Caco-2 (cell line): ENCODE measurements around the gene PRRX1. TPM values are rescaled to one million over a fixed set of nuclear protein-coding genes. Genes with fewer than 3 reads are reported as not detected.

Experiments
- BruUV-seq: library from RNA; stranded (reverse); fragments of 400-500 nt; replicated peaks from 2 replicates; lab custom pipeline; 2021; lab: Mats Ljungman, UMichigan
- CTCF ChIA-PET: fragments of 300-600 bp; sonication (Branson Sonifier 250); formaldehyde crosslinking; loops from one replicate; lab custom pipeline; 2022; ENCODE audit warnings: antibody characterized with exemption; lab: Charles Lee
- POLR2A ChIA-PET: fragments of 300-600 bp; sonication (Branson Sonifier 250); formaldehyde crosslinking; loops from one replicate; lab custom pipeline; 2022; ENCODE audit warnings: antibody characterized with exemption; lab: Charles Lee
- DNase-seq, 2 experiments: peaks; one replicate each; pipeline versions ENCODE4 v3.0.0 to v3.0.0-alpha.2; 2020 to 2022
- H3K27me3 ChIP-seq: replicated peaks from 2 replicates; pipeline ENCODE4 v1.6.0; 2011; ENCODE audit warnings: low read length; ENCODE audit not compliant: control insufficient read depth, insufficient read depth
- H3K36me3 ChIP-seq: 2 replicates; pipeline ENCODE4 v1.5.1; 2011; ENCODE audit warnings: low read length; ENCODE audit not compliant: control insufficient read depth, insufficient read depth
- H3K4me1 ChIP-seq: fragments of 250-450 bp; sonication (Bioruptor Pico); 2 replicates; pipeline ENCODE4 v1.5.1; 2020; ENCODE audit warnings: mild to moderate bottlenecking
- H3K4me3 ChIP-seq: 2 replicates; pipeline ENCODE4 v1.5.1; 2011; ENCODE audit warnings: low read depth, mild to moderate bottlenecking, control low read depth, low read length
- H3K9me3 ChIP-seq: fragments of 250-450 bp; sonication (Bioruptor Pico); 2 replicates; pipeline ENCODE4 v1.5.1; 2020; ENCODE audit warnings: mild to moderate bottlenecking, moderate library complexity
- H3K27ac Mint-ChIP-seq: one replicate; pipeline ENCODE4 v1.8.0; 2022; ENCODE audit warnings: mixed read lengths; ENCODE audit not compliant: unreplicated experiment
- H3K27me3 Mint-ChIP-seq: one replicate; pipeline ENCODE4 v1.8.0; 2022; ENCODE audit warnings: mixed read lengths; ENCODE audit not compliant: insufficient read depth, unreplicated experiment
- H3K36me3 Mint-ChIP-seq: one replicate; pipeline ENCODE4 v1.8.0; 2022; ENCODE audit warnings: mild to moderate bottlenecking, mixed read lengths; ENCODE audit not compliant: insufficient read depth, unreplicated experiment
- H3K4me1 Mint-ChIP-seq: one replicate; pipeline ENCODE4 v1.8.0; 2022; ENCODE audit warnings: low read depth, mixed read lengths; ENCODE audit not compliant: unreplicated experiment
- H3K4me3 Mint-ChIP-seq: one replicate; pipeline ENCODE4 v1.8.0; 2022; ENCODE audit warnings: mild to moderate bottlenecking, moderate library complexity, mixed read lengths; ENCODE audit not compliant: unreplicated experiment
- H3K9me3 Mint-ChIP-seq: one replicate; pipeline ENCODE4 v1.8.0; 2022; ENCODE audit warnings: mixed read lengths; ENCODE audit not compliant: unreplicated experiment
- intact Hi-C: fragments of 100-400 bp; cut with micrococcal nuclease; formaldehyde crosslinking; loops from one replicate; pipeline ENCODE4 v1.10.0; 2022; ENCODE audit not compliant: unreplicated experiment
- total RNA-seq: library from RNA; stranded (reverse); gene quantifications from 2 replicates; pipeline ENCODE4 v1.2.3, GENCODE V29; 2022
- TF ChIP-seq, protein P1 (sequence below), 2 experiments: fragments of 200-600 bp in 1 of 2; IDR thresholded peaks; 1 replicate in 1 of 2; 2 replicates in 1 of 2; pipeline versions ENCODE4 v1.5.1 to v1.8.0; 2011 to 2022; ENCODE audit warnings: antibody characterized with exemption in 1 of 2, control low read depth in 1 of 2, inconsistent platforms in 1 of 2, low read depth in 1 of 2, low read length in 1 of 2, mild to moderate bottlenecking in 1 of 2, moderate library complexity in 1 of 2; ENCODE audit not compliant: insufficient read depth in 1 of 2, severe bottlenecking in 1 of 2, unreplicated experiment in 1 of 2

PRRX1 gene
- total RNA-seq, 1 experiment from 2014 or later = not detected

- Mint-ChIP-seq H3K4me3 (peak overlapping the region; percentile 4), H3K27ac (no peak overlapping the region), H3K4me1 (no peaks in the 10 kb centered on the region), H3K27me3 (peaks cover 26% of the 10 kb centered on the region), H3K36me3 (no peaks in the 10 kb centered on the region), H3K9me3 (no peaks in the 10 kb centered on the region)
- Histone ChIP-seq H3K9me3 (no peaks in the 10 kb centered on the region), H3K36me3 (no peaks in the 10 kb centered on the region), H3K4me1 (no peaks in the 10 kb centered on the region), H3K4me3 (no peak overlapping the region), H3K27me3 (no peaks in the 10 kb centered on the region; the same call in none of the 2 replicates)
- no TSS peak for BruUV-seq
- CTCF ChIA-PET = no interaction called here
- intact Hi-C loops = no loop called here
- TF ChIP-seq, protein P1, sequence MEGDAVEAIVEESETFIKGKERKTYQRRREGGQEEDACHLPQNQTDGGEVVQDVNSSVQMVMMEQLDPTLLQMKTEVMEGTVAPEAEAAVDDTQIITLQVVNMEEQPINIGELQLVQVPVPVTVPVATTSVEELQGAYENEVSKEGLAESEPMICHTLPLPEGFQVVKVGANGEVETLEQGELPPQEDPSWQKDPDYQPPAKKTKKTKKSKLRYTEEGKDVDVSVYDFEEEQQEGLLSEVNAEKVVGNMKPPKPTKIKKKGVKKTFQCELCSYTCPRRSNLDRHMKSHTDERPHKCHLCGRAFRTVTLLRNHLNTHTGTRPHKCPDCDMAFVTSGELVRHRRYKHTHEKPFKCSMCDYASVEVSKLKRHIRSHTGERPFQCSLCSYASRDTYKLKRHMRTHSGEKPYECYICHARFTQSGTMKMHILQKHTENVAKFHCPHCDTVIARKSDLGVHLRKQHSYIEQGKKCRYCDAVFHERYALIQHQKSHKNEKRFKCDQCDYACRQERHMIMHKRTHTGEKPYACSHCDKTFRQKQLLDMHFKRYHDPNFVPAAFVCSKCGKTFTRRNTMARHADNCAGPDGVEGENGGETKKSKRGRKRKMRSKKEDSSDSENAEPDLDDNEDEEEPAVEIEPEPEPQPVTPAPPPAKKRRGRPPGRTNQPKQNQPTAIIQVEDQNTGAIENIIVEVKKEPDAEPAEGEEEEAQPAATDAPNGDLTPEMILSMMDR (IDR thresholded peaks at IDR 0.05; ENCODE audit: insufficient read depth in 1 of 2, low read depth in 1 of 2, low read length in 1 of 2, severe bottlenecking in 1 of 2, unreplicated experiment in 1 of 2) = no peak
- no peak for DNase-seq
- POLR2A ChIA-PET = no interaction called here
These were observed 4.5 kb downstream of the PRRX1 start for GRCh38 chr1:170668209-170669106.

GRCh38 chr1:170669107-170669445, 5.1 kb downstream of the PRRX1 start:
- no peaks in the 10 kb centered on the region for H3K36me3 Mint-ChIP-seq

More at GRCh38 chr1:170669107-170669445, 5.1 kb downstream of the PRRX1 start:
- CTCF ChIA-PET = interaction anchor here (0.6 kb wide), 1 partner anchor 96 kb away, joined by 10 read pairs; no protein-coding TSS in a partner anchor
- Mint-ChIP-seq H3K27me3 (peaks cover 31% of the 10 kb centered on the region), H3K9me3 (no peaks in the 10 kb centered on the region), H3K4me1 (no peaks in the 10 kb centered on the region), H3K27ac (no peak overlapping the region), H3K4me3 (no peak overlapping the region)
- H3K36me3 ChIP-seq = no peaks in the 10 kb centered on the region
- no peaks in the 10 kb centered on the region; the same call in none of the 2 replicates for H3K27me3 ChIP-seq
- H3K4me1 ChIP-seq = no peaks in the 10 kb centered on the region
- H3K4me3 ChIP-seq = no peak overlapping the region
- DNase-seq = no peak
- intact Hi-C loops = no loop called here
- no peaks in the 10 kb centered on the region for H3K9me3 ChIP-seq
- POLR2A ChIA-PET = no interaction called here
- no TSS peak for BruUV-seq
- TF ChIP-seq, protein P1 (IDR thresholded peaks at IDR 0.05; ENCODE audit: insufficient read depth in 1 of 2, low read depth in 1 of 2, low read length in 1 of 2, severe bottlenecking in 1 of 2, unreplicated experiment in 1 of 2) = no peak
